Measurements from ENCODE around the gene XRCC5. TPM values are rescaled to one million over a fixed set of nuclear protein-coding genes. Genes with fewer than 3 reads are reported as not detected.

XRCC5 gene
- total RNA-seq: 100 to 1,000 TPM; 134 to 227 (median 188) TPM

DNA sequence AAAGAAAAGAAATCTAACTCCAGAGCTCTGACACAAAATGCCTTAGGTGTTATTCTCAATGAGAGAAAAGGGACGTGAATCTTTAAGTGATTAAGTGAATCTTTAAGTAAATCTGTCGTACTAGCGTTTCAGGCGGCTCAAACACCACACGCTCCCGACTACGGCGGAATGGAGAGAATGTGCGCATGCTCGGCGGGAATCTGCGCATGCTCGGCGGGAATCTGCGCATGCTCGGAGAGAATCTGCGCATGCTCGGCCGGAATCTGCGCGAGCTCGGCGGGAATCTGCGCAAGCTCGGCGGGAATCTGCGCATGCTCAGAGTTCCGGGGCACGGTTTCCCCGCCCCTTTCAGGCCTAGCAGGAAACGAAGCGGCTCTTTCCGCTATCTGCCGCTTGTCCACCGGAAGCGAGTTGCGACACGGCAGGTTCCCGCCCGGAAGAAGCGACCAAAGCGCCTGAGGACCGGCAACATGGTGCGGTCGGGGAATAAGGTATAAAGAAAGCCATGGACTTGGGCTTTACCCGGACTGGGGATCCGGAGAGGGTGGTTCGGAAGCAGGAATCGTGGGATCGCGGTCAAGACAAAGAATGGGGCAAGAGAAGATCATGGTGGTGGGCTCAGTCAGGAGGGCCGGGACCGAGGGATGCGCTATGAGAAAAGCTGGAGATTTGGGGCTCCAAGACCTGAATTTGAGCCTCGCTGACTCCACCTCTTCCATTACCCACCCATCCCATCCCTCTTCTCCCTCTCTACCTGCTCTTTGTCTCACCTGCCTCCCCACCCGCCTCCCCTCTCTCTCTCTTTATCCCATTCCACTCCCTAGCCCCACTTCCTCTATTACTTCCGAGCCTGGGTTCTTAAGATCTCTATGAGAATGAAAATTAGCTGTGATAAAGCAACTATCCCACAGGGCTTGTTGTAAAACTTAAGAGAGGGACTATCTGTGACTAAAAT, at the start of gene XRCC5:
XRCC5 (plus strand) TSS at position 382 of the 955 bp plus-strand sequence; CDS start at position 471, 89 bp downstream.
- TF ChIP-seq, protein P1, sequence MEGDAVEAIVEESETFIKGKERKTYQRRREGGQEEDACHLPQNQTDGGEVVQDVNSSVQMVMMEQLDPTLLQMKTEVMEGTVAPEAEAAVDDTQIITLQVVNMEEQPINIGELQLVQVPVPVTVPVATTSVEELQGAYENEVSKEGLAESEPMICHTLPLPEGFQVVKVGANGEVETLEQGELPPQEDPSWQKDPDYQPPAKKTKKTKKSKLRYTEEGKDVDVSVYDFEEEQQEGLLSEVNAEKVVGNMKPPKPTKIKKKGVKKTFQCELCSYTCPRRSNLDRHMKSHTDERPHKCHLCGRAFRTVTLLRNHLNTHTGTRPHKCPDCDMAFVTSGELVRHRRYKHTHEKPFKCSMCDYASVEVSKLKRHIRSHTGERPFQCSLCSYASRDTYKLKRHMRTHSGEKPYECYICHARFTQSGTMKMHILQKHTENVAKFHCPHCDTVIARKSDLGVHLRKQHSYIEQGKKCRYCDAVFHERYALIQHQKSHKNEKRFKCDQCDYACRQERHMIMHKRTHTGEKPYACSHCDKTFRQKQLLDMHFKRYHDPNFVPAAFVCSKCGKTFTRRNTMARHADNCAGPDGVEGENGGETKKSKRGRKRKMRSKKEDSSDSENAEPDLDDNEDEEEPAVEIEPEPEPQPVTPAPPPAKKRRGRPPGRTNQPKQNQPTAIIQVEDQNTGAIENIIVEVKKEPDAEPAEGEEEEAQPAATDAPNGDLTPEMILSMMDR (IDR thresholded peaks at IDR 0.05): no peak
- TF ChIP-seq POLR2A (IDR thresholded peaks at IDR 0.05) (peak; percentile 47), POLR2AphosphoS5 (IDR thresholded peaks at IDR 0.05) (peak; percentile 87 to 98 (median 93))
- intact Hi-C loops (cut with DNase I; ENCODE audit: low total_unique reads): loop anchor here (10.0 kb wide), 1 partner anchor 556 kb away; no protein-coding TSS in a partner anchor
- peak within 1 kb of the TSS; percentile 91 to 94 for H3K27ac ChIP-seq

DNA sequence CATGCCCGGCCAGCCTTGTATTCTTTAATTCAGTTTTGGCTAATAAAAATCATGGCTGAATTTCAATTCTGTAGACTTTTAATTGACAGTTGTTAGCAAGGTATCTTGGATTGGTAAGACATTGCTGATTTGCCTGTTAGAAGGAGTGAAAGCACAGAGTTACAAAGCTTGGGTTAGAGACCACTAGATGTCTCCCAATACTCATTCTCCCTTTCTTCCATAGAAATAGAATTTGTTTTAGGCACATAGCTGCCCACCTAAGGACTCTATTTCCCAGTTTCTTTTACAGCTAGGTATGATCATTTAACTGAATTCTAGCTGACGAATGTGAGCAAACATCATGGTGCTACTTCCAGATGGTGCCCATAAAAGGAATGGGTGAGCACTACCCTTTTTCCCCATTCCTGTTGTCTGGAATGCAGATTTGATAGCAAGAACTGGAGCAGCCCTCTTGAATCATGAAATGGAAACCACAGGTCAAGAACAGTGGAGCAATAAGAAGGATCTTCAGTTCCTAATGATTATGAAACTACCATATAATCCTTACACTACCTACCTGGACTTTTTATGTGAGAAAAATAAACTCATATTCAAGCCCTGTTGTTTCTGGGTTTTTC, 45.0 kb upstream of the XRCC5 start:
- H3K36me3 ChIP-seq: no peaks in the 10 kb centered on the region
- no peak overlapping the region for H3K4me3 ChIP-seq
- H3K27me3 ChIP-seq: no peaks in the 10 kb centered on the region
- TF ChIP-seq, protein P1 (IDR thresholded peaks at IDR 0.05): no peak
- intact Hi-C loops (cut with DNase I; ENCODE audit: low total_unique reads): no loop called here
- no peak overlapping the region for H3K27ac ChIP-seq
- H3K9me3 ChIP-seq: no peaks in the 10 kb centered on the region
- H3K4me1 ChIP-seq: no peaks in the 10 kb centered on the region
- DNase-seq (ENCODE audit: low spot score in 2 of 2): no peak

More for the DNA sequence above, at the start of gene XRCC5:
- H3K4me1 ChIP-seq: peaks cover 0 to 14% of the 10 kb centered on the region in 2 donors
- no peaks in the 10 kb centered on the region for H3K9me3 ChIP-seq
- DNase-seq (ENCODE audit: low spot score in 2 of 2): peak; percentile 93 to 97
- no peaks in the 10 kb centered on the region for H3K27me3 ChIP-seq
- H3K4me3 ChIP-seq: peak within 1 kb of the TSS; percentile 76 to 92 (median 79)
- H3K36me3 ChIP-seq: no peaks in the 10 kb centered on the region

DNA sequence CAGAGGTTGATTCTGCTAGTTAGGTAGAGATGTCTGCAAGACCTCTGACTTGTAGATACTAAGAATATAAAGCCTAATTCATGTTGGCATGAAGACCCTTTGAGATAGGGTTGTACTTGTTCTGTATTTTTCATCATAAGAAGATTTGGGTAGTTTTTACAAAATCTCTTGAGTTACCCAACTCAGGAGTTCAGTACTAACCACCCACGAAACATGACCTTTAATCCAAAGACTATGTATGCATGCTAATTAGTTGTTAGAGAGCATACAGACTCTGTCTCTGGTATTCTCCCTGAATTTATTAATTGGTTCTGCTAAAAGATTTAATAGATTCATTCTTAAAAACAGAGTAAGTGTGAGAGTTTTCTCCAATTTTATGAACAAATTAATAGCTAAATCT, 44.5 kb upstream of the XRCC5 start:
- Histone ChIP-seq H3K9me3 (no peaks in the 10 kb centered on the region), H3K27me3 (no peaks in the 10 kb centered on the region), H3K4me1 (no peaks in the 10 kb centered on the region), H3K4me3 (no peak overlapping the region), H3K36me3 (no peaks in the 10 kb centered on the region), H3K27ac (no peak overlapping the region)
- DNase-seq (ENCODE audit: low spot score in 2 of 2): no peak
- intact Hi-C loops (cut with DNase I; ENCODE audit: low total_unique reads): no loop called here
- TF ChIP-seq, protein P1 (IDR thresholded peaks at IDR 0.05): no peak
- no peak for TF ChIP-seq POLR2A (IDR thresholded peaks at IDR 0.05)
- TF ChIP-seq POLR2AphosphoS5 (IDR thresholded peaks at IDR 0.05): no peak

DNA sequence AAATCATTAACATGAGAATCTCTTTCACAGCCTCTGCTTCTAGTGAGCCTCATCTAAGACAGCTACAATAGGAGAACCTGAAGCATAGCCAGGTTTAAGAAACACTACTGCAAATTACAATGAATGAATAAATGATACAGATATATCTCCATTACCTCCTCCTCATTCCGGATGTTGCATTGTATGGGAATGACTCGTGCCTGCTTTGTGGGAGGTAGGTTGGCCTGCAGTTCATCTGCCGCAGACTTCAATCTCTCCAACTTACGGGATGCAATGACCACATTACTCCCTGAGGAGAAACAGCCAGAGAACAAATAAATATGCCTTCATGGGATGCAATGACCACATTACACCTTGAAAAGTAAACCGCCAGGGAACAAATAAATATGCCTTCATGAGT, 42.9 kb upstream of the XRCC5 start:
- intact Hi-C loops (cut with DNase I; ENCODE audit: low total_unique reads): no loop called here
- DNase-seq (ENCODE audit: low spot score in 2 of 2): no peak
- Histone ChIP-seq H3K27me3 (no peaks in the 10 kb centered on the region), H3K36me3 (no peaks in the 10 kb centered on the region), H3K4me1 (no peaks in the 10 kb centered on the region), H3K27ac (no peak overlapping the region), H3K4me3 (no peak overlapping the region), H3K9me3 (no peaks in the 10 kb centered on the region)
- TF ChIP-seq POLR2A (IDR thresholded peaks at IDR 0.05) (no peak), POLR2AphosphoS5 (IDR thresholded peaks at IDR 0.05) (no peak)
- TF ChIP-seq, protein P1 (IDR thresholded peaks at IDR 0.05): no peak

DNA sequence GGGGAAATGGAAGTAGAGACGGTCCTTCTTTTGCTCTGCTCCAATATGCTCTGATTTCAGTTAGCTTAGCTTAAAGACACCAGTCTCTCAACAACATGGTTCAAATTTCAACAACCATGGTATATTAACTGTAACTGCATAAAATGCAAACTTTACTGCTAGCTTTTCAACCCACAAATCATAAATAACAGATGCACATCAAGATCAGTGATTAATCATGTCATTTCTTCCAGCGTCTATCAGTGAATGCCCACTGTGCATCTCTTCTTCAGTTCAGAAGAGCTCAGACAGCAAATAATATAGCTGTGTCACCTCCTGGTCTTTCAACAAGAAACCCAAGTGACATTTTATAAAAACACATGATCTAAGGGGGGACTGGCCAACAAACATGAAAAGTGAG, 40.1 kb upstream of the XRCC5 start:
- no peaks in the 10 kb centered on the region for H3K9me3 ChIP-seq
- H3K36me3 ChIP-seq: no peaks in the 10 kb centered on the region
- intact Hi-C loops (cut with DNase I; ENCODE audit: low total_unique reads): no loop called here
- no peaks in the 10 kb centered on the region for H3K27me3 ChIP-seq
- H3K4me1 ChIP-seq: no peaks in the 10 kb centered on the region
- no peak overlapping the region for H3K27ac ChIP-seq
- no peak for DNase-seq (ENCODE audit: low spot score in 2 of 2)
- H3K4me3 ChIP-seq: no peak overlapping the region
- TF ChIP-seq, protein P1 (IDR thresholded peaks at IDR 0.05): no peak
- TF ChIP-seq POLR2AphosphoS5 (IDR thresholded peaks at IDR 0.05) (no peak), POLR2A (IDR thresholded peaks at IDR 0.05) (no peak)
